NCI-H748 treated with DMSO at 0.1 percent for 48 hours (cell line): ENCODE measurements around the gene RC3H1.
A peak's percentile ranks its signal among the peaks of the same experiment; 100 is the strongest.
"Not testable (repeated sequence)": the region's sequence is repeated elsewhere in the genome, so short reads cannot be mapped to it uniquely, and the experiment has no call there.

Source experiments
- DNase-seq: peaks from one replicate; lab custom pipeline; 2025; lab: John Stamatoyannopoulos, UW

The RC3H1 gene

DNA sequence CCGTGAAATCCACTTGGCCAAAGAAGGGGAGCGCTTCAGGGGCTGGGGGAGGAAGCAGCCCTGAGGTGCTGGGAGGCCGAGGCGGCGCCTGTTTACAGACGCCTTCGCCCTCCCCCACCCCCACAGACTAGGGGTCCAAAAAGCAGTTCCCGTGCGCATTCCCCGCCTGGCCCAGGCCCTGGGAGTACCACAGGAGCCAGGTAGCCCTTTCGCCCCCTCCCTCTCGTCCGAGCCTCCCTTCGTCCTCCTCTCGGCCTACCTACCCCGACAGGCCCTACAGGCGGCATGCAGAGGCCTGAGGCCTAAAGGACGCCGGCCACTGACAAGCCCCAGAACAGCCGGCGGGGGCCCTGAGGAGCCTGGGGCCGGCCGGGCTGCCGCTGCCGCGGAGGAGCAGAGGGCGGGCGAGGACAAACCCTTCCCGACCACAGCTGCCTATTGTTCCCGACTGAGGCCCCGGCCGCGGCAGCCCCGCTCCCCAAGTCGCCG, 522 bp downstream of the RC3H1 start:
- DNase-seq: peak; percentile 53

DNA sequence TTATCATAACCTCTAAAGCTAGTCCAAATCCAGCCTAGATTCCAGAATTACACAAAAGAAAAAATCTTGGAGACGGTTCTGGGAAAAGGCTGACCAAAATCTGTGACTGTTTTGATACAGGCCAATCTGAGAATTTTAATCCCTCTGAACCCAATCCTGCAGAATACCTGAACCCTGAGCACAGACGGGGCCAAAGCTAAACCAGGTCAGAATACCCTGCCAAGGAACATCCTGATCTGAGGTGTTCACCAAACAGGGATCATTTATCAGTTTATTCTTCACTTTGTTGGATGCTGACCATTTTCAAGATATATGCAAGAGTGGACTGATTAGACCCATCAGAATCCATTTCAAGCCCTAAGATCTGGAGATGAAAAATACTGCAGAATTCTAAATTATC, 3.6 kb downstream of the RC3H1 start:
- DNase-seq: no peak

DNA sequence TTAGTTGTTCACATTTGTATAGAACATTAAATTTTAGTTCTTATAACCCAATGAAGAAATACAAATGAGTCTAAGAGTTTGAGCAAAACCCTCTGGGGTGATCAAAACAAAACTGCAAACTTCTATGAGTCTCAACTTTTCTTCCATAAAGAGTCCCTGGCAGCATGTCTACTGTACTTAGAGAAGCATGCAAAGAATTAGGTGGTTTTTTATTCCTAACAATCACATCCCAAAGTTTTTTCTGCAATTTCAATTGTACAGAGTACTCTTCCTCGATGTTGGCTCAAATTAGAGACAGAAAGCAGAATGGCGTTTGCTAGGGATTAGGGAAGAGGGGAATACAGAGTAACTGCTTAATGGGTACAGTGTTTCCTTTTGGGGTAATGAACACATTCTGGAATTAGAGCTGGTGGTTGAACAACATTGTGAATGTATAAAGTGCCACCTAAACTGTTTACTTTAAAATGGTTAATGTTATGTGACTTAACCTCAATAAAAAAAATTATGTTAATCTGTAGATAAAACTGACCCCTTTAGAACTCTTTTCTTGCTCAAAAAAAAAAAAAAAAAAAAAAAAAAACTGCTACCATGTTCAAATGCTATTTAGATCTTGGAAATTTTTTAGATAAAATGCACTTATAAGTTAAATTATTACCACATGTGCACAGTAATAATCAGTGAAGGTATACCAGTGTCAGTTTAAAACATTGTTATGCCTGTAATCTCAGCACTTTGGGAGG, 4.8 kb downstream of the RC3H1 start:
- no peak for DNase-seq

DNA sequence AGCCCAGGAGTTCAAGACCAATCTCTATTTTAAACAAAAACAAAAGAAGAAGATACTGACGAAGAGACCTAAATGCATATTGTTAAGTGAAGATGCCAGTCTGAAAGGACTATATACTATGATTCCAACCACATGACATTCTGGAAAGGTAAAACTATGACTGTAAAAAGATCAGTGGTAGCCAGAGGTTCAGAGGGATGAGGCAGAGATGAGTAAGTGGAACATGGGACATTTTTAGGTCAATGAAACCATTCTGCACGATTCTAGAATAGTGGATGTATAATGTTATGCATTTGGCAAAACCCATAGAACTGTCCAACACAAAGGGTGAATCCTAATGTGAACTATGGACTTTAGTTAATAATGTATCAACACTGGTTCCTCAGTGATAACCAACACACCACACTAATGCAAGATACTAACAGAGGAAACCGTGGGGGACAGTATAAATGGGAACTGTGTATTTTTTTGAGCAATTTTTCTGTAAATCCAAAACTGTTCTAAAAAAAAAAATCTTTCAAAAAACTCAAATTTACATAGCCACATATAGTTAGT, 8.2 kb downstream of the RC3H1 start:
- no peak for DNase-seq

DNA sequence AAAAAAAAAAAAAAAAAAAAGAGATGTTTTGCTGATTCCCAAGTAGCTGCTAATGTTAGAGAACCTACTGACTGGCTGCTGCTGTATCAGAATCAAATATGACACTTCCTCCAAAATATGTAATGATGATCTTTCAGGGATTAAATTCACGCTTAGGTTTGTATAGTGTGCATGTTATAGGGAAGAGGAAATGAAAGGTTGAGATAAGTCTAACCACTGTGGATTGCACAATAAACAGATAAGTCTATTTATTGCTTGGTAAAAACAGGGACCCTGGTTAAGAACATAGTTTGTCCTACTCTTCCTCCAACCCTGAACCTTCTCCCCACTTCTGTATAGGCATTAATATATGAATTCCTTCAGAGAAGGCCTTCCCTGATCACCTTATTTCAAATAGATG, 13.2 kb downstream of the RC3H1 start:
- no peak for DNase-seq

DNA sequence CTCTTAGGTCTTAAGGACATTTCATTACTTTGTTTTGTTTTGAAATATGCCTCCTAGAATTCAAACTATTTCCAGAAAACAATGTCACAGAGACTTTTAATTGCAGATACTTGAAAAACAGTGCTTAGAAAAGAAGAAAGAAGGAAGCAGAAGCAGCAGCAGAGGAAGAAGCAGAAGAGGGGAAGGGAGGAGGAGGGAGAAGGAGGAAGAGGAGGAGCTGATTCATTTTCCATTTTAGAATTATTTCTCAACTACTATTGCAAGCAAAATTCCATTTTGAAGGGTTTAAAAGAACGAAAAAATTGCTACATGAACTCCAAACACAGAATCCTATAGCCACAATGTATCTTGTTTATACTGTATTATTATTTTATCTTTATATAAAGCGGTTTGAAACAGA, 13.9 kb downstream of the RC3H1 start:
- no peak for DNase-seq

DNA sequence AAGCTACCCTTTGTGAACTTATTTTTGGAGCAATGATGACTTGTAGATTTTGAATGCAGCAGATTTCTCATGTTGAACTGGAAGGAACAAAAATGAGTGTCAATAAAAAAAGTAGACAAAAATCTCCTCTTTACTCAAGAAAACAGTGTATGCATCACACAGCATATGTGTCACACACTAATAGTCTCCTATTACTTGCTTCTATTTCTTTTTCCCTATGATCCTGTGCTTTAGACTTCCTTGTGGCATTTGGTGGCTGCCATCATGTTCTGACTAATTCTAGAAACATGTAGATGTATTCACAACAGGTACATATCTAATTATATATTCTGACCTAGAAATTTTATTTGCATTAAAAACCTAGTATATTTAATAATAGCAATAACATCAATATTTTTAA, 14.3 kb downstream of the RC3H1 start:
- no peak for DNase-seq

DNA sequence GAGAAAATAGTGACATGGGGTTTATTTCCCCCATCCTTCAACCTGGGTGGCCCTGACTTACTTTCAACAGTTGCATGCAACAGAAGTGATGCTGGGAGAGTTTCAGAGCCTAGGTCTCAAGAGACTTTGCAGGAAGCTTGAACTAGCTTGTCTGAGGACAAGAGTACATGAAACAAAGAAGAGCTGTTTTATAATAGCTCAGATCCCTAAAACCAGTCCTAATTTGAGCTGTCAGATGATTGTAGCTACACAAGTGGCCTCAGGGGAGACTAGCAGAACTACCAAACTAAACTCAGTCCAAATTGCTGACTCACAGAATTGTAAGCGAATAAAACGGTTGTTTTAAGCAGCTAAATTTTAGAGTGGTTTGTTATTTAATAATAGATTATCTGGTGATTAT, 17.1 kb downstream of the RC3H1 start:
- DNase-seq: no peak

DNA sequence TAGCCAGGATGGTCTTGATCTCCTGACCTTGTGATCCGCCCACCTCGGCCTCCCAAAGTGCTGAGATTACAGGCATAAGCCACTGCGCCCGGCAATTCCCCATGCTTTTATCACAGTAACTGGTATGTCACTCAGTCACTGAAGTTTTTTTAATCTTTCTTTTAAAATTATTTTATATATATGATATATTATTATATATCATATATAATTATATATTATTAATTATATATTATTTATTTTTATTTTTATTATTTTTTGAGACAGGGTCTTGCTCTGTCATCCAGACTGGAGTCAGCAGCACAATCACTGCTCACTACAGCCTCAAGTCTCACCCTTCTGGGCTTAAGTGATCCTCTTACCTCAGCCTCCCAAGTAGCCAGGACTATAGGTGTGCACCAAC, 18.3 kb downstream of the RC3H1 start:
- DNase-seq: no peak

DNA sequence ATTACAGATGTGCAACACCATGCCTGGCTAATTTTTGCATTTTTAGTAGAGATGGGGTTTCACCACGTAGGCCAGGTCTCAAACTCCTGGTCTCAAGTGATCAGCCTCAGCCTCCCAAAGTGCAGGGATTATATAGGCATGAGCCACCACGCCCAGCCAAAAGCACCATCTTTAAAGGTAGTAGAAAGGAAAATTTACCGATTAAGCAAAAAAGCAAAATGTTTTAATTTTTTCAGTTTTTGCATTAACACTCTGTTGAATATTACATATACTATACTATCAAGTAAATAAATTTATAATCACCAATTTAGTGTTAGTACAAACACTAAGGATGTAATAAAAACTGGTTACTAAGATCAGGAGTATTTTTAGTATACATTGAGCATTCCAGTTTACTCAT, 20.6 kb downstream of the RC3H1 start:
- DNase-seq: no peak

DNA sequence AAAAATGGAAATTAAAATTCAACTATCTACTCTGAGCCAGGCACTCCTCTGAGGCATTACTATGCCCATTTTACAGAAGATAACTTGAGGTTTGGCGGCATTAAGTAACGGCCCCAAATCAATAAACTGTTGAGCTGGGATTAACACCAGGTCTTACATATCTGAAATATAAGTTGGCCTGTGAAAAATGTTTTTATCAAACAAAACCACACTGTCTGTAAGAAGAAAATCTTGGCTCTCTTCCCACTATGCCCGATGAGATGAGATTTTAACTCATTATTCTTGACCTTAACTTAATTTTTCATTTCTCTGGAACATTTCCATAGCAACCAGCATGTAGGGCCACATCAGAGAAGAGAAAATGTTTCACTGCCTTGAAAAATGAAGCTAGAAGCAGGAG, 21.8 kb downstream of the RC3H1 start:
- no peak for DNase-seq

DNA sequence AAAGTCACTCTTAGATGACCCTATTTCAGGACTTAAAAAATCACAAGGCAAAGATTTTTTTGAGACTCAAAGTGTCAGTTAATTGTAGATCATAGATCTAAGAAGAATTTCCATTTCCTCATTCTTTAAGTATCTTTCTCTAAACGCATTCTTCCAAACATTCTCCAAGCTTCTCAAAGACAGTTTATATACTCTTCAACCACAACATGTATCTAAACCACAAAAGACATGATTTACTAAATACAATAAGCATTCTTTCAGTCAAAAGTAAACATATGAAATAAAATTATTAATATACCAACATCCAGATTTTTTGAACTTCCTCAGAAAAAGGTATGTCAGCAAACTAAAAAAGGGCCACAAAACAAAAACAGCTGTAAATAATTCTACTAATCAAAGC, 24.4 kb downstream of the RC3H1 start:
- no peak for DNase-seq

DNA sequence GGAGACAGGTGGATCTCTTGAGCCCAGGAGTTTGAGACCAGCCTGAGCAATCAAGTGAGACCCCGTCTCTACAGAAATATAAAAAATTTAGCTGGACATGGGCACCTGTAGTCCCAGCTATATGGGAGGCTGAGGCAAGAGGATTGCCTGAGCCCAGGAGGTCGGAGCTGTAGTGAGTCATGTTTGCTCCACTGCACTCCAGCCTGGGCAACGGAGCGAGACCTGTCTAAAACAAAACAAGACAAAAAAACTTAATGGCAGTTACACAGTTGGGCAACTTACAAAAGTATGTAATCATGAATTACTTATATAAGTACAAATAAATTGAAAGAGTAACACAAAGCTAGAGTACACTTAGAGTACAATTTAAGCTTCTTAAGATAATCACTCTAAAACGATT, 25.2 kb downstream of the RC3H1 start:
- DNase-seq: no peak

DNA sequence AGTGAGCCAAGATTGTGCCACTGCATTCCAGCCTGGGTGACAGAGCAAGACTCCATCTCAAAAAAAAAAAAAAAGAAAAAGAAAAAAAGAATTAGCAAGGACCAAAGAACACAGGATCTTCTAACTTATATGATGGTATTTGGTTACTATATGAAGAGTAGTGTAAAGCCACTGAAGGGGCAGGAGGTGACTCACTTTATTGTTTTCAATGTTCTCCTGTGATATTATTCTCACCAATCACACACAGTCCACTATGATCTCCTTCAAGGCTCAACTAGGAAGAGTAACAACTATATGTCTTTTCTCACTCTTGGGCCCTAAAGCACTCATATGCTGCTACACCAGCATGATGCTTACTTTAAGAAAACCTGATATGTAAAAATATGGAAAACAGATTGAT, 26.7 kb downstream of the RC3H1 start:
- no peak for DNase-seq

DNA sequence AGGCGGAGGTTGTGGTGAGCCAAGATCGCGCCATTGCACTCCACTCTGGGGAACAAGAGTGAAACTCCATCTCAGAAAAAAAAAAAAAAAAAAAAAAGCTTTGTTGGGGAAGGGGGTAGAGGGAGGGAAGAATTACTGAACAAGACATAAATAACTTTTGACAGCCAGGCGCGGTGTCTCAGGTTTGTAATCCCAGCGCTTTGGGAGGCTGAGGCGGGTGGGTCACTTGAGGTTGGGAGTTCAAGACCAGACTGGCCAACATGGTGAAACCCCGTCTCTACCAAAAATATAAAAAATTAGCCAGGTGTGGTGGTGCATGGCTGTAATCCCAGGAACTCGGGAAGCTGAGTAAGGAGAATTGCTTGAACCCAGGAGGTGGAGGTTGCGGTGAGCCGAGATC, 28.2 kb downstream of the RC3H1 start:
- DNase-seq: not testable (repeated sequence)

DNA sequence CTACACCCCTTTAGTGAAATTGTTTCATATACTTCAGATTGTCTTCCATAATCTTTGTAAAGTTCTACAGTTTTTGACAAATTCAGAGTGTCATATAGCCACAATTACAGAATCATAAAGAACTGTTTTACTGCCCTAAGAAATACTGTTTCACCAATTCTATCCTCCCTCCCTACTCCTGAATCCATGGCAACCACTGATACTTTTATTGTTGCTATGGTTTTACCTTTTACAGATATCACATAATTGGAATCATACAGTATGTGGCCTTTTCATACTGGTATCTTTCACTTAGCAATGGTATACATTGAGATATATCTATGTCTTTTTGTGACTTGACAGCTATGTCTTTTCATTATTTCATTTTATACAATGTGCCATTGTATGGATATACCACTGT, 34.1 kb downstream of the RC3H1 start:
- DNase-seq: no peak

DNA sequence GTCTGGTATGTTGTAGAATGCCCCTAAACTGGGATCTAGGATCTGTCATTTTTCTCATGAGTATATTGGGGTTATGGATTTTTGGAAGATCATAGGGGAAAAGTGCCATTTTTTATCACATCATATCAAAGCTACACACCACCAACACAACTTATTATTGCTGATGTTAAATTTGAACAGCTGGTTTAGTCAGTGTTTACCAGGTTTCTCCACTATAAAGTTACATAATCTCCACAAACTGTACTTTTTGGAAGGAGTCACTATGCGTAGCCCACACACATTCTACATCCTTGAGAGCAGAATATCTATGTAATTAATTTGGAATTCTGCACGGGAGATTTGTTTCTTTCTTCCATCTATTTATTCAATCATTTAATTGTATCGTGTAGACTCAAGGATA, 35.2 kb downstream of the RC3H1 start:
- no peak for DNase-seq

DNA sequence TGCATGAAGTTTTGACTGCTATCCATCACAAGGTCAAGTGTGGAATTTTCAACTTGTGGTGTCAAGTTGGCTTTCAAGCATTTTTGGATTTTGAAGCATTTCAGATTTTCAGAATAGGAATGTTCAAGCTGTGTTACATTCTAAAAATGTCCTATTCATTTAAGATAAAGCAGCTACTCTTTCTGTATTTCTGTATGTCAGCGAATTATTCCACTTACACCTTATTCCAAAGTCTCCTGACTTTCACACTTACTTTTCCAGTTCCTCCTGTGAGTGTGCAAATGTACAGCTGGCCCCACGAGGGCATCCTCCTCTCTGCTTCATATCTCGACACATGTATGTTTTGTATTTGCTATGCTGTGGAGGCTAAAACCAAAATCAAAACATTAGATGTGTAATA, 51.9 kb downstream of the RC3H1 start:
- DNase-seq: no peak

DNA sequence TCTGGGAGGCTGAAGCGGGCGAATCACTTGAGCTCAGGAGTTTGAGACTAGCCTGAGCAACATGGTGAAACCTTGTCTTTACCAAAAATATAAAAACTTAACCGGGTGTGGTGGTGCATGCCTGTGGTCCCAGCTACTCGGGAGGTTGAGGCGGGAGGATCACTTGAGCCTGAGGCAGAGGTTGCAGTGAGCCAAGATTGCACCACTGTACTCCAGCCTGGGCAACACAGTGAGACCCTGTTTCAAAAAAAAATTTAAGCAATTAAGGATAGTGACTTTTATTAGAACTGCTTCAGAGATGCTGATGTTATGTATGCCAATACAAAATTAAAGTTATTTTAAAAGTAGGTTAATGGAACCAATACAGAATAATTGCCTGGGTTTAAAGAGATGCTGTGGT, 56.3 kb downstream of the RC3H1 start:
- DNase-seq: not testable (repeated sequence)

DNA sequence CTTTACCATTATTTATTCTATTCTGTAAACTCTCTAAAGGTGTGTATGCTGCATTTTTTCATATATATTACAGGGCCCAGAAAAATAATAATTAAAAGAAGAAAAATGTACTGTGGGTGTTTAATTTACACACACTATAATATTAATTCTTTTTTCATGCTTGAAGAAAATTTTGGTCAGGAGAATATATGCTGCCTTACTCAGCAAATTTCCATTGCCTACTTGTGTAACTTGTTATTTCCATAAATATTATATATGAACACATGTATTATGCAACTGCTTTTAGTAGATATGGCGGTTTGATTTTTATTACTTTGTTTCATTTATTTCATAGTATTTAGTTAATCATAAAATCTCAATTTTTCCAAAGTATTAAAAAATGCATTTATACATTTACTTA, 58.7 kb downstream of the RC3H1 start:
- DNase-seq: no peak

DNA sequence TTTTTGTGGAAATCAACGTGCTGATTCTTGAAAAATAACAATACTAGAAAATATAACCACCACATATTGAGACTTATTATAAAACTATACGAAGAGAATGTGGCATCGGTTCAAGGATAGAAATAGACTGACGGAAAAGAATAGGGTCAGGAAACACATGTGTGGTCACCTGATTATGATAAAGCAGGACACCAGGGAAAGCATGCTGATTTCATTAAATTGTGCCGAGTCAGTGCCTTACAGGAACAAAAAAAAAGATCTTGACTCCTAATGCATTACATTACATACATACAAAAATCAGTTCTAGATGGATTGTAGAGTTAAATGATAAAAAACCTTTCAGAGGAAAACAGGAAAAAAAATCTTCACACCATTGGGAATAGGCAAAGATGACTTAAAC, 61.5 kb downstream of the RC3H1 start:
- no peak for DNase-seq

DNA sequence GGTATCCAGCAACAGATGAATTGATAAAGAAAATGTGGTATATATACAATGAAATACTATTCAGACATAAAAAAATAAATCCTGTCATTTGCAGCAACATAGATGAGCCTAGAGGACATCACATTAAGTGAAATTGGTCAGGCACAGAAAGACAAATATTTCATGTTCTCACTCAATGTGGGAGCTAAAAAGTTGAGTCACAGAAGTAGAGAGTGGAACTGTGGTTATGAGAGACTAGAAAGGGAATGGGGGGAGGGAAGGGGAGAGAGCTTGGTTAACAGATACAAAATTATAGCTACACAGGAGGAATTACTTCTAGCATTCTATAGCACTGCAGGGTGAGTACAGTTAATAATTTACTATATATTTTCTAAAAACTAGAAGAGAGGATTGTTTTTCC, 68.0 kb downstream of the RC3H1 start:
- DNase-seq: no peak

DNA sequence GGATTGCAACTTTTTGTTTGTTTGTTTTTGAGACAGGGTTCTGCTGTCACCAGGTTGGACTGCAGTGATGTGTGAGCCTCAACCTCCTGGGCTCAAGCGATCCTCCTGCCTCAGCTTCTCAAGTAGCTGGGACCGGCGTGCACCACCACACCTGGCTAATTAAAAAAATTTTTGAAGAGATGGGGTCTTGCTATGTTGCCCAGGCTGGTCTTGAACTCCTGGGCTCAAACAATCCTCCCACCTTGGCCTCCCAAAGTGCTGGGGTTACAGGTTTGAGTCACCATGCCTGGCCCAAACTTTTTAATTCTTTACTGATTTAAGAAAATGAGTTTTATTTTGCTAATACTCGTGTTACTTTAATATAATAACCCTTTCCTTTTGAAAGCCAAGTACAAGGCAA, 73.6 kb downstream of the RC3H1 start:
- DNase-seq: no peak

DNA sequence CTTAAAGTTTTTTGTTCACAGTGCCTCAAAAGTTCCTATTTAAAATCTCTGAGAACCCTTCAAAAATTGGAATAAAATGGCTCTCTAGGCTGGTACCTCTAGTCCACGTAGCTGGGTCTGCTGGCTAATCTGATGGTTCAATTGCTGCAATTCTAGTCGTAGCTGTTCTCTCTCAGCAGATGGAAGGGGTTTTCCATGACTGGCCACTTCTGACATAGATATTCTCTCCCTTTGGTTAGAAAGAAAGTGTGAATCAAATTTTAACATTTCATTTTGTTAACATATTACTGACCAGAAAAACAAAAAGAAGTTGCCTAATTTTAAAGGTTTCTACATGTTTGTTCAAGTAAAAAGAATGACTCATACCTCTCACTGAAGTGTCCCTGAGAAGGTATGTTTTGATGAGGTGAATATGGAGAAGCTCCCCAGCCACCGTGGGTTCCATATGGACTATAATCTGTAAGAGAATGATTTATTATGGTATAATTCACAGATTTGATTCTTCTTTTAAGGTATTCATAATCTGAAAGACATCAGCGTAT, 75.7 kb downstream of the RC3H1 start:
- DNase-seq: no peak
